Smooth muscle cell of the brain vasculature (primary cell): ENCODE results near the gene ZXDA.
"Not testable (repeated sequence)": the region's sequence is repeated elsewhere in the genome, so short reads cannot be mapped to it uniquely, and the experiment has no call there.

Experiments used
- DNase-seq: peaks from one replicate; pipeline ENCODE4 v3.0.0-alpha.2; 2012; ENCODE audit warnings: low read depth, low spot score

ZXDA gene

DNA sequence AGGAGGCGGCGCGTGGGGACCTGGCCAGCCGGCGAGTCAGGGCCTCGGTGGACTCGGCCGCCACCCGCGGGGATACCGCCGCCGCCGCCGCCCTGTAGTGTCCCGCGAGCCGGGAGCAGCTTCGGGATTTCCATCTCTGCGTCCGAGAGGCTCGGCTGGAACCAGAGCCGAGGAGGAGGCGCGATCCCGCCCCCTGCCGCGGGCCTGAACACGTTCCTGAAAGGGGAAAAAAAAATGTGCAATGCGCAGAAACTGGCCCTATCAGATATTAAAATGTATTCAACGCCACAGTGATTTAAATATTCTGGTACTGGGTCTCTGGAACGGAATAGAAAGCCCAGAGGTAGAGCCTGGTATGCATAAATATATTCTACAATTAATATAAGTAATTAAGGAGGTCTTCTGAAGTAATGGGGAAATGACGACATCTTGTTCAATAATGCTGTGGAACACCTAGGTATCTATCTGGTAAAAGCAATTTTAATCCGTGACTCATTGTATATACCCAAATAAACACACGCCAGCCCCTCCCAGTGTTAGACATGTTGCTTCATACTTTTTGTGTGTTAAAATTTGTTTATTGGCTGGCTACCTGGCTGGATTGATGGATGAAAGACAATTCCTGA lies at the start of gene ZXDA:
Gene ZXDA, minus strand, starts transcription at position 172 of the 626 bp plus-strand sequence. Its CDS starts 38 bp downstream, at position 134.
- not testable (repeated sequence) for DNase-seq

DNA sequence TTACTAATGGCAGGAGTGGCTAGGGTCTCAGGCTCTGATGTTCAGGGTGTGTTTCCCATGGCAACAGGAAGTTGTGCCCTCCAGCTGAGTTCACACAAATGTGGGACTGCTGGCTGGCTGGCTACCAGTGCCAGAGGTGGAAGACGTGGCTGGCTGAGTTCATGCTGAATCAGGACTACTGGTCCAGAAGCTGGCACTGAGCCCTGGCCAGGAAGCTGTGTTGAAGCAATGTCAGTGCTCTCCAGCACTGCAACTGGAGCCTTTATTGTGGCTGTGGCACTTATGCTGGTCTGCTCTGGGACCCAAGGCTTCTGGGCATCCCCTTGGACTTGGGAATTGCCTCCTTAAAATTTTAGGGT lies 42.0 kb upstream of the ZXDA start:
- DNase-seq = no peak

DNA sequence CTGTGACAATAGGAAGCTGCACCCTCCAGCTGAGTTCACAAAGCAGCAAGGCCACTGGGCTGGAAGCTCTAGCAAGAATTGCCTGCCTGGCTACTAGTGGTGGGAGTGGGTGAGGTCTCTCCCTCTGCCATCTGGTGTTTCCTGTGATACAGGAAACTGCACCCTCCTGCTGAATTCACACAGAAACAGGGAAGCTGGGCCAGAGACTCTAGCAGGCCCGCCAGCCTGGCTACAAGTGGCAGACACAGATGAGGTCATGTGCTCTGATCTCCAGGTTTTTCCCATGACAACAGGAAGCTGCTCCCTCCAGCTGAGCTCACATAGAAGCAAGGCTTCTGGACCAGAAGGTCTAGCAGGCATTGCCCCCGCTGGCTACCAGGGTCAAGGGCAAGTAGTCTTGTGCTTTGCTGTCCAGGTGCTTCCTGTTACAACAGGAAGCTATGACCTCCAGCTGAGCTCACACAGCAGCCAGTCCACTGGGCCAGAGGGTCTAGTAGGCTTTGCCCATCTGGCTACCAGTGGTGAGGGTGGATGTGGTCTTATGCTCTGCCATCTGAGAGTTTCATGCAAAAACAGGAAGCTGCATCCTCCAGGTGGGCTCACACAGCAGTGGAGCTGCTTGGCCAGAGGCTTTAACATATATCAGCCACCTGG lies 41.5 kb upstream of the ZXDA start:
- no peak for DNase-seq

- DNase-seq = no peak
These were observed 23.1 kb upstream of the ZXDA start for GRCh38 chrX:57933321-57933720.

DNA sequence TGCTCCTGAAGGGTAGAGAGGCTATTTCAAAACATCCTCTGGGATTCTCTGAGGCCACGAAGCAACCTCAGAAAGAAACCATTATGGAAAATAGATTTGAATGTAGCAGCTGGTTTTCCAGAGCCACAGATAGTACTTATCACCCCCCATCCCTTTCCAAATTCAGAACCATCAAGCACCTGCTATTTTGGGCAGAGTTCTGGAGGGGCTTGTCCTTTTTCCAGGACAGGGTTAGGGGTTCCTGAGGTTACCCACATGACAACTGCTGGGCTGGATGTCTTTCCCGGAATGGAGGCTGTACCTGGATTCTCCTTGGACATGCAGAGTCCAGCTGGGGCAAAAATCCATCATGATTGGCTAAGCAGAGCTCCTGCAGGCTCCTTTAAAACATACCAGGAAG lies 22.0 kb upstream of the ZXDA start:
- no peak for DNase-seq

- no peak for DNase-seq
These were observed 19.8 kb upstream of the ZXDA start for GRCh38 chrX:57930051-57930450.

DNA sequence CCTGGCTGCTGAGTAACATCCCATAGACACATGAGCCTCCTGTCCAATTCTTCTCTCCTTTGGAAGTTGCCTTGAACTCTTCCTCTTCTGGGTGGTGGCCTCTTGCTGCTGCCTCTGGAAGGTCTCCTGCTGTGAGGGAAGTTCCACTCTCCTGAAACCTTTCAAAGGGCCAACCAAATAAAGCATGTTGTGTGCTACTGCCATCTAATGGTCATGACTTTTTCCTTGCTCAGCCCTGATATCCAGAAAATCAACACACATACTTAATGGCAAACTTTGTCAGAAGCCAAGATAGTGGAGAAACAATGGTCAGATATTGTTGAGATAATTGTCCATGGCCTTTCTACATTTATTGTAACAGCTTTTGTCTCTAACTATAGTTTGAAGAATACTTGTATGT lies 19.1 kb upstream of the ZXDA start:
- DNase-seq = no peak

- DNase-seq = no peak
These were observed 15.5 kb upstream of the ZXDA start for GRCh38 chrX:57925806-57926205.

- DNase-seq = no peak
These were observed 8.6 kb upstream of the ZXDA start for GRCh38 chrX:57918750-57919436.

GRCh38 chrX:57915680-57916079 lies 5.4 kb upstream of the ZXDA start:
- no peak for DNase-seq

- DNase-seq = not testable (repeated sequence)
These were observed 517 bp downstream of the ZXDA start for GRCh38 chrX:57909595-57910286.

GRCh38 chrX:57908972-57909594 lies 1.2 kb downstream of the ZXDA start:
- not testable (repeated sequence) for DNase-seq

DNA sequence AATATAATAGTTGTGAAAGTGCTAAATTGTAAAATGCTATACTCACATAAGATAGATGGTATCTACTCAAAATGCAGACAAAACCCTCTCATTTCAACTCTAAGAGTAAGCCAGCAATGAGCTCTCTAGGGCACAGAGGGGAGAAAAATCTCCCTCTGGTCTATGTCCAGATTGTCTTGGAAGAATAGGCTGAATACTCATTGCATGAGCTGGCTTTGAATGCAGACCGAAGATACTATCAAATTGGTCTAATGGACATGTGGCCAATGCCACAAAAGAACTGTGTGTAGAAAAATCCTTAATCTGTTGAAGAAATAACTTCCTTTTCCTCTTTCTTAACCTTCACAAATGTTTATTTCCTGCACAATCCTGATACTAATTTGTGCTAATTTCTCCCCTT lies 3.5 kb downstream of the ZXDA start:
- DNase-seq = no peak

- no peak for DNase-seq
These were observed 5.1 kb downstream of the ZXDA start for GRCh38 chrX:57905141-57905540.

DNA sequence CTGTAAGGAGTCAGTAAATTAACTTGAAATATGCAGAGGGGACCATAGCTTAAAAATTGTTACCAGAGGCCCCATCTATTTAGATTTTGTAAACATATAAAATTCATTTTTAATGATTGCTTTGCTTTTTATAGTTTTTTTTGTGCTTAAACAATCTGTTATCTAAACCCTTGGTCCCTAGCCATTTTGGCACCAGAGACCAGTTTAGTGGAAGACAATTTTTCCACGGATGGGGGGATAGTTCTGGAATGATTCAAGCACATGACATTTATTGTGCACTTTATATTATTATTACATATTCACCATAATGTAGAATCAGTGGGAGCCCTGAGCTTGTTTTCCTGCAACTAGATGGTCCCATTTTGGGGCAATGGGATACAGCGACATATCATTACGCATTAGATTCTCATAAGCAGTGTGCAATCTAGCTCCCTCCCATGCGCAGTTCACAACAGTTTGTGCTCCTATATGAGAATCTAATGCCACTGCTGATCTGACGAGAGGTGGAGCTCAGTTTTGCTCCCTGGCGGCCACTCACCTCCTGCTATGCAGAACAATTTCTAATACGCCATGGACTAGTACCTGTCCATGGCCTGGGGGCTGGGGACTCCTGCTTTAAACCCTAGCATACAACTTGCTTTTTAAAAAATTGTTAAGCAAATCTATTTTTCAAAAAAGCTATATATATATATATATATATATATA lies 5.9 kb downstream of the ZXDA start:
- no peak for DNase-seq

DNA sequence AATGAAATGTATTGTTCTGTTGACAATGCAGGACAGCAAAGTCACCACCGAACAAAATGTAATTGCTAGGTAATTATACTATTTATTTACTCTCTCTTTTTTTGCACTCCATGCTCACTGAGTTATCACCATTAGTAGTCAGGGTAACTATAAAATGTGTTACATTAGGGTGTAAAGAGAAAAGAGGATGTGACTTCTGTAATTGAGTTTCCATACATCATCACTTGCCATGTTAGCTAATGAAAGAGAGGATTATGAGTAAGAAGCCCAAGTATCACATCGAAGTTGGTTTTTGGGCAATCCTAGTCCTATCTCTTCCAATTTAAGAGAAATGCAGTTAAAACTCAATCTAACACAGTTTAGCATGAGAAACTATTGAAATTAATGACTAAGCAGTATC lies 7.6 kb downstream of the ZXDA start:
- no peak for DNase-seq

GRCh38 chrX:57901466-57901865 lies 8.8 kb downstream of the ZXDA start:
- DNase-seq = no peak

DNA sequence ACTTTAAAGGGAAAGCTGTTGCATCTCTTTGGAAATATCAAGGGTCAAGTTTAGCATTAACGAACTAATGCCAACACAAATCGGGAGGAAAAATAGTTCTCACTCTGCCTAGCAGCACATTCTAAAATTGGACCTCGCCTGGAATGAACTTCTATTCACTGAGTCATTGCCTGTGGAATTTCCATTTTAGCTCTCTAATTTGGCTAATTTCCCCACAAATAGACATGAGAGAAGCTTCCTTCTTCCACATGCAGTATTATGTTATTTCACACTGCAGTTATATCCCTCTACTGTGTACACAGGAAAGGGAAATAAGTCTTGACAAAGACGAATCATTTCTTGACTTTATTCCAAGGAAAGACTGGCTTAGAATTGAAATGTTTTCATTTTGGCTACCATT lies 9.3 kb downstream of the ZXDA start:
- DNase-seq = no peak

GRCh38 chrX:57899906-57900305 lies 10.4 kb downstream of the ZXDA start:
- DNase-seq = no peak

GRCh38 chrX:57899064-57899463 lies 11.2 kb downstream of the ZXDA start:
- DNase-seq = no peak

DNA sequence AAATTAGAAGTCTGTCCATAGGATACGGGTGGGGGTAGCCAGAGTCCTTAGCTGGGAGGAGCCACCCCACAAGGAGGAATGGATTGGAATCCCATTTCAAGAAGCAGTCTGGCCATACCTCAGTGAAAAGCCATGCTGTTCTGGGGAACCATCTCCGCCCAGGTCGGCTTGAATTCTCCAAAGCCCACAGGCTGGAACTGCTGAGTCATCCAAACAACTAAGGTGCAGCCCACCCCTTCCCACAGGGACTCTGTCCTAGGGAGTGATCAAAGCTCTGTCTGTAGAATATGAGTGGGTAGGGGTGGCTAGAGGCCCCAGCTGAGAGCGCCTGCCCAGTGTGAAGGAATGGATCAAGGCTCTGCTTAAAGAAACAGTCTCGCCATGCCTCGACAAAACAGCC lies 38.8 kb downstream of the ZXDA start:
- no peak for DNase-seq
